ENCODE results near the gene KCNK15. TPM values are rescaled to one million over a fixed set of nuclear protein-coding genes. Genes with fewer than 3 reads are reported as not detected.
A peak's percentile ranks its signal among the peaks of the same experiment; 100 is the strongest.

The KCNK15 gene
- total and polyA plus RNA-seq, 4 experiments from 2014 or later = not detected

GRCh38 chr20:44723391-44723790, 22.3 kb upstream of the KCNK15 start:
- Mint-ChIP-seq H3K27me3 (no peaks in the 10 kb centered on the region), H3K4me1 (no peaks in the 10 kb centered on the region), H3K27ac (peak overlapping the region in 1 of 7 donors; percentile 30), H3K9me3 (no peaks in the 10 kb centered on the region), H3K4me3 (no peak overlapping the region), H3K36me3 (no peaks in the 10 kb centered on the region)
- Histone ChIP-seq H3K4me3 (ENCODE audit: low read length in 2 of 2) (no peak overlapping the region), H3K36me3 (ENCODE audit: insufficient read depth, low read length) (no peaks in the 10 kb centered on the region), H3K9me3 (ENCODE audit: control insufficient read depth in 1 of 2, low read length in 2 of 2) (no peaks in the 10 kb centered on the region), H3K27ac (ENCODE audit: low read depth, low read length) (no peak overlapping the region), H3K4me1 (ENCODE audit: insufficient read depth, low read length) (no peaks in the 10 kb centered on the region), H3K27me3 (ENCODE audit: insufficient read depth, low read length) (no peaks in the 10 kb centered on the region)
- intact Hi-C loops (cut with micrococcal nuclease) = no loop called here
- ChIA-PET CTCF (ENCODE audit: partially characterized antibody) (interaction anchor here (1.1 kb wide), 1 partner anchor 38 kb away, joined by 5 read pairs; no protein-coding TSS in a partner anchor), POLR2A (ENCODE audit: partially characterized antibody) (no interaction called here)
- DNase-seq = no peak

- H3K9me3 ChIP-seq (ENCODE audit: control insufficient read depth in 1 of 2, low read length in 2 of 2) = no peaks in the 10 kb centered on the region
- Mint-ChIP-seq H3K9me3 (no peaks in the 10 kb centered on the region), H3K27ac (no peak overlapping the region), H3K4me1 (no peaks in the 10 kb centered on the region), H3K4me3 (no peak overlapping the region), H3K27me3 (no peaks in the 10 kb centered on the region), H3K36me3 (no peaks in the 10 kb centered on the region)
- H3K27me3 ChIP-seq (ENCODE audit: insufficient read depth, low read length) = no peaks in the 10 kb centered on the region
- ChIA-PET POLR2A (ENCODE audit: partially characterized antibody) (no interaction called here), CTCF (ENCODE audit: partially characterized antibody) (interaction anchor here (1.1 kb wide), 1 partner anchor 39 kb away, joined by 5 read pairs; no protein-coding TSS in a partner anchor)
- no peak for DNase-seq
- no peak overlapping the region for H3K27ac ChIP-seq (ENCODE audit: low read depth, low read length)
- H3K4me1 ChIP-seq (ENCODE audit: insufficient read depth, low read length) = no peaks in the 10 kb centered on the region
- intact Hi-C loops (cut with micrococcal nuclease) = no loop called here
- no peak overlapping the region for H3K4me3 ChIP-seq (ENCODE audit: low read length in 2 of 2)
- H3K36me3 ChIP-seq (ENCODE audit: insufficient read depth, low read length) = no peaks in the 10 kb centered on the region
Observed at GRCh38 chr20:44723798-44724362, 21.8 kb upstream of the KCNK15 start.

GRCh38 chr20:44724423-44725091, 21.1 kb upstream of the KCNK15 start:
- Mint-ChIP-seq H3K36me3 (no peaks in the 10 kb centered on the region), H3K9me3 (no peaks in the 10 kb centered on the region), H3K4me3 (no peak overlapping the region), H3K27ac (no peak overlapping the region), H3K4me1 (no peaks in the 10 kb centered on the region), H3K27me3 (no peaks in the 10 kb centered on the region)
- Histone ChIP-seq H3K4me1 (ENCODE audit: insufficient read depth, low read length) (no peaks in the 10 kb centered on the region), H3K9me3 (ENCODE audit: control insufficient read depth in 1 of 2, low read length in 2 of 2) (no peaks in the 10 kb centered on the region), H3K27me3 (ENCODE audit: insufficient read depth, low read length) (no peaks in the 10 kb centered on the region), H3K27ac (ENCODE audit: low read depth, low read length) (no peak overlapping the region), H3K36me3 (ENCODE audit: insufficient read depth, low read length) (no peaks in the 10 kb centered on the region), H3K4me3 (ENCODE audit: low read length in 2 of 2) (no peak overlapping the region)
- DNase-seq = no peak
- CTCF ChIA-PET (ENCODE audit: partially characterized antibody) = no interaction called here
- intact Hi-C loops (cut with micrococcal nuclease) = no loop called here
- POLR2A ChIA-PET (ENCODE audit: partially characterized antibody) = no interaction called here

GRCh38 chr20:44725837-44726236, 19.8 kb upstream of the KCNK15 start:
- no peaks in the 10 kb centered on the region for H3K9me3 ChIP-seq (ENCODE audit: control insufficient read depth in 1 of 2, low read length in 2 of 2)
- no peaks in the 10 kb centered on the region for H3K36me3 ChIP-seq (ENCODE audit: insufficient read depth, low read length)
- no peak overlapping the region for H3K4me3 ChIP-seq (ENCODE audit: low read length in 2 of 2)
- H3K27me3 ChIP-seq (ENCODE audit: insufficient read depth, low read length) = no peaks in the 10 kb centered on the region
- DNase-seq = no peak
- ChIA-PET CTCF (ENCODE audit: partially characterized antibody) (no interaction called here), POLR2A (ENCODE audit: partially characterized antibody) (no interaction called here)
- Mint-ChIP-seq H3K27ac (no peak overlapping the region), H3K4me1 (no peaks in the 10 kb centered on the region), H3K27me3 (no peaks in the 10 kb centered on the region), H3K36me3 (no peaks in the 10 kb centered on the region), H3K9me3 (no peaks in the 10 kb centered on the region), H3K4me3 (no peak overlapping the region)
- no peak overlapping the region for H3K27ac ChIP-seq (ENCODE audit: low read depth, low read length)
- no peaks in the 10 kb centered on the region for H3K4me1 ChIP-seq (ENCODE audit: insufficient read depth, low read length)
- intact Hi-C loops (cut with micrococcal nuclease) = no loop called here

GRCh38 chr20:44727039-44727438, 18.6 kb upstream of the KCNK15 start:
- H3K36me3 Mint-ChIP-seq = no peaks in the 10 kb centered on the region
- H3K4me3 Mint-ChIP-seq = no peak overlapping the region
- Histone ChIP-seq H3K4me3 (ENCODE audit: low read length in 2 of 2) (no peak overlapping the region), H3K27ac (ENCODE audit: low read depth, low read length) (no peak overlapping the region), H3K27me3 (ENCODE audit: insufficient read depth, low read length) (no peaks in the 10 kb centered on the region), H3K9me3 (ENCODE audit: control insufficient read depth in 1 of 2, low read length in 2 of 2) (no peaks in the 10 kb centered on the region), H3K36me3 (ENCODE audit: insufficient read depth, low read length) (no peaks in the 10 kb centered on the region), H3K4me1 (ENCODE audit: insufficient read depth, low read length) (no peaks in the 10 kb centered on the region)
- intact Hi-C loops (cut with micrococcal nuclease) = no loop called here
- H3K9me3 Mint-ChIP-seq = no peaks in the 10 kb centered on the region
- no peak for DNase-seq
- ChIA-PET CTCF (ENCODE audit: partially characterized antibody) (no interaction called here), POLR2A (ENCODE audit: partially characterized antibody) (no interaction called here)
- no peaks in the 10 kb centered on the region for H3K27me3 Mint-ChIP-seq
- no peaks in the 10 kb centered on the region for H3K4me1 Mint-ChIP-seq
- no peak overlapping the region for H3K27ac Mint-ChIP-seq

- CTCF ChIA-PET (ENCODE audit: partially characterized antibody) = no interaction called here
Observed at GRCh38 chr20:44727651-44728050, 18.0 kb upstream of the KCNK15 start.

GRCh38 chr20:44728801-44729443, 16.7 kb upstream of the KCNK15 start:
- H3K9me3 ChIP-seq (ENCODE audit: control insufficient read depth in 1 of 2, low read length in 2 of 2) = no peaks in the 10 kb centered on the region
- no peaks in the 10 kb centered on the region for H3K27me3 Mint-ChIP-seq
- no peak for DNase-seq
- no peak overlapping the region for H3K4me3 Mint-ChIP-seq
- H3K4me1 Mint-ChIP-seq = peaks cover 0 to 6% (median 4%) of the 10 kb centered on the region in 4 donors
- H3K27ac ChIP-seq (ENCODE audit: low read depth, low read length) = no peak overlapping the region
- POLR2A ChIA-PET (ENCODE audit: partially characterized antibody) = no interaction called here
- no peaks in the 10 kb centered on the region for H3K36me3 ChIP-seq (ENCODE audit: insufficient read depth, low read length)
- H3K27me3 ChIP-seq (ENCODE audit: insufficient read depth, low read length) = no peaks in the 10 kb centered on the region
- no peak overlapping the region for H3K27ac Mint-ChIP-seq
- CTCF ChIA-PET (ENCODE audit: partially characterized antibody) = no interaction called here
- no peak overlapping the region for H3K4me3 ChIP-seq (ENCODE audit: low read length in 2 of 2)
- no peaks in the 10 kb centered on the region for H3K36me3 Mint-ChIP-seq
- H3K9me3 Mint-ChIP-seq = no peaks in the 10 kb centered on the region
- no peaks in the 10 kb centered on the region for H3K4me1 ChIP-seq (ENCODE audit: insufficient read depth, low read length)
- intact Hi-C loops (cut with micrococcal nuclease) = no loop called here

More at GRCh38 chr20:44727651-44728050, 18.0 kb upstream of the KCNK15 start:
- intact Hi-C loops (cut with micrococcal nuclease) = no loop called here
- no peaks in the 10 kb centered on the region for H3K9me3 ChIP-seq (ENCODE audit: control insufficient read depth in 1 of 2, low read length in 2 of 2)
- POLR2A ChIA-PET (ENCODE audit: partially characterized antibody) = interaction anchor here (0.6 kb wide), 1 partner anchor 67 kb away, joined by 4 read pairs; no protein-coding TSS in a partner anchor
- Mint-ChIP-seq H3K27ac (no peak overlapping the region), H3K4me1 (no peaks in the 10 kb centered on the region), H3K9me3 (no peaks in the 10 kb centered on the region), H3K4me3 (no peak overlapping the region), H3K27me3 (no peaks in the 10 kb centered on the region), H3K36me3 (no peaks in the 10 kb centered on the region)
- H3K27me3 ChIP-seq (ENCODE audit: insufficient read depth, low read length) = no peaks in the 10 kb centered on the region
- no peak overlapping the region for H3K4me3 ChIP-seq (ENCODE audit: low read length in 2 of 2)
- H3K27ac ChIP-seq (ENCODE audit: low read depth, low read length) = no peak overlapping the region
- no peaks in the 10 kb centered on the region for H3K36me3 ChIP-seq (ENCODE audit: insufficient read depth, low read length)
- no peak for DNase-seq
- H3K4me1 ChIP-seq (ENCODE audit: insufficient read depth, low read length) = no peaks in the 10 kb centered on the region
